Hepatocyte (in vitro differentiated cells): ENCODE results near the gene DLX1.

Source experiments
- CTCF ChIP-seq: fragments of 200-600 bp; sonication (generic); IDR thresholded peaks from 2 replicates; pipeline ENCODE4 v1.5.1; 2016; ENCODE audit warnings: antibody characterized with exemption, mild to moderate bottlenecking; ENCODE audit not compliant: poor library complexity
- EZH2 ChIP-seq: fragments of 200-600 bp; sonication (generic); IDR thresholded peaks from 2 replicates; pipeline ENCODE4 v1.6.1; 2016; ENCODE audit warnings: antibody characterized with exemption, mild to moderate bottlenecking, borderline replicate concordance

GRCh38 chr2:172114579-172114978 lies 29.3 kb downstream of the DLX1 start:
- TF ChIP-seq EZH2 (no peak), CTCF (no peak)
